Activated T-cell treated with anti-CD3 and anti-CD28 coated beads for 48 hours (primary cell): Measurements from ENCODE around the gene BLZF1.
"Not testable (repeated sequence)": the region's sequence is repeated elsewhere in the genome, so short reads cannot be mapped to it uniquely, and the experiment has no call there.

Experiments used
- DNase-seq: peaks from one replicate; pipeline ENCODE4 v3.0.0-alpha.2; 2020; ENCODE audit warnings: low read depth

The BLZF1 gene

GRCh38 chr1:169361281-169361680 lies 6.7 kb upstream of the BLZF1 start:
- DNase-seq = no peak

- no peak for DNase-seq
These were observed 4.8 kb upstream of the BLZF1 start for GRCh38 chr1:169363046-169363730.

GRCh38 chr1:169364948-169365347 lies 3.0 kb upstream of the BLZF1 start:
- no peak for DNase-seq

DNA sequence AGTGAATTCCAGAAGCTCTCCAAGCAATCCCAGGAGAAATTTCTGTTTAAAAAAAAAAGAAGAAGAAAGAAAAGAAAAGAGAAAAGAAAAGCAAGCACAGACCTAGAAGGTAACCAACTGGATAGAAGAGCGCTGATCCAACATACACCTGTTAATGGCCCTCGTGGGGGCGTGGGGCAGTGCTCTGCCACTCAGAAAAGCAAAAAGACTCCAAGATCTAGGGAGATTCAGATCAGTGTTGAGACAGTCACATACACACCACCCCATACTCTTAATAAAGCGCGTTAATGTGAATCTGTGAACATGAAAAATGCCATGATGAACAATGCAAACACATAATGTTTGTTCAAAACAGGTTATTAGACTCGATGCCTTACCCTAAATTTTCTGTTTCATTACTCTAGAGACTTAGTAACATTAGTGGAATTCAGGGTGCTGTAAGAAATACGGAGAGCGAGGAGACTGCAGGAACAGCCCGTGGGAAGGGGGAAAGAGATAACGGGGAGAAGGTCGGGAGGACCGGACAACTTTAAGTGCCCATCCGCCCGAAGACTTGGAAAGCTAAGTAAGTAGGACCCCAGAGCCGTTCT lies 804 bp upstream of the BLZF1 start:
- no peak for DNase-seq

GRCh38 chr1:169368406-169368769 lies 393 bp downstream of the BLZF1 start:
- DNase-seq = no peak

- DNase-seq = no peak
These were observed 3.4 kb downstream of the BLZF1 start for GRCh38 chr1:169371404-169371803.

DNA sequence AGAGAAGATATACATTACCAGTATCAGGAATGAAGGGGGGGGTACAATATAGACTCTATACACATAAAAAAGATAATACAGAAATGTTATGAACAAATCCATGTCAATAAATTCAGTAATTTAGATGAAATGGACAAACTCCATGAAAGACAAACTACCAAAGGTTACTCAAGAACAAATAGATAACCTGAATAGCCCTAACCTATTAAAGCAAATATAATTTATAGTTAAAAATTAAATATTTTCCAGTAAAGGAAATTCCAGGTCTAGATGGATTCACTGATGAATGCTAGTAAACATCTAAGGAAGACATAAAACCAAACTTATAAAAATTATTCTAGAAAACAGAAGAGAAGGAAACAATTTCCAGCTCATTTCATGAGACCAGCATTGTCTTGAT lies 13.2 kb downstream of the BLZF1 start:
- DNase-seq = no peak

- no peak for DNase-seq
These were observed 15.5 kb downstream of the BLZF1 start for GRCh38 chr1:169383449-169383848.

- no peak for DNase-seq
These were observed 19.4 kb downstream of the BLZF1 start for GRCh38 chr1:169387399-169387798.

DNA sequence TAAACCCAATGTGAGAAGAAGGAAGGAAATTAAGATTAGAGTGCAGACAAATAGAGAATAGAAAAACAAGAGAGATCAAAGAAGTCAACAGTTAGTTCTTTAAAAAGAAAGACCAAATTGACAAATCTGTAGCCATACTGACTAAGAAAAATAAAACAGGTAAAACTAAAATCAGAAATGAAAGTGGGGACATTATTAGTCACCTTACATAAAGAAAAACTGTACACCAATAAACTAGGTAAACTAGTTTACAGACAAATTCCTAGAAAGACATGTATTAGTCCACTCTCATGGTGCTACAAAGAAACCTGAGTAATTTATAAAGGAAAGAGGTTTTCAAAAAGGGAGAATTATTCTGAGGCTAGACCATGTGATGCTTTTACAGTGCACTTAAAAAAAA lies 22.3 kb downstream of the BLZF1 start:
- no peak for DNase-seq

GRCh38 chr1:169392406-169392805 lies 24.4 kb downstream of the BLZF1 start:
- no peak for DNase-seq

DNA sequence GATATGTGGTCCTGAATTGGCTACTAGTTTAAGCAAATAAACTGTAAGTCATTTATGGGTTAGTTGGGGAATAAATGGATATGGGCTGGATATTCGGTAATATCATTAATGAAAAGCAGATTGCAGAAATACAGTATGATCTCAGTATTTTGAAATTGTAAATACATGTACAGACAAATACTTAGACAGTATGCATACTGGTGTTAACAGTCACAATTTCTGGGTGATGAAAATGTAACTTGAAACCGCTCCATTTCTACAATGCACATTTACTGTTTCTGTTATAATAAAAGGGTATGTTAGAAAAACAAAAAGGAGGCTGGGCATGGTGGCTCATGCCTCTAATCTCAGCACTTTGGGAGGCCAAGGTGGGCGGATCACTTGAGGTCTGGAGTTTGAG lies 28.0 kb downstream of the BLZF1 start:
- DNase-seq = no peak

GRCh38 chr1:169402578-169402977 lies 34.6 kb downstream of the BLZF1 start:
- not testable (repeated sequence) for DNase-seq

DNA sequence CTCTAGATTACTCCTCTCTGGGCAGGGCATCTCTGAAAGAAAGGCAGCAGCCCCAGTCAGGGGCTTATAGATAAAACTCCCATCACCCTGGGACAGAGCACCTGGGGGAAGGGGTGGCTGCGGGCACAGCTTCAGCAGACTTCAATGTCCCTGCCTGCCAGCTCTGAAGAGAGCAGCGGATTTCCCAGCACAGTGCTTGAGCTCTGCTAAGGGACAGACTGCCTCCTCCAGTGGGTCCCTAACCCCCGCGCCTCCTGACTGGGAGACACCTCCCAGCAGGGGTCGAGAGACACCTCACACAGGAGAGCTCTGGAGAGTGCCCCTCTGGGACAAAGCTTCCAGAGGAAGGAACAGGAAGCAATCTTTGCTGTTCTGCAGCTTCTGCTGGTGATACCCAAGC lies 40.3 kb downstream of the BLZF1 start:
- DNase-seq = not testable (repeated sequence)

GRCh38 chr1:169414952-169415351 lies 47.0 kb downstream of the BLZF1 start:
- no peak for DNase-seq

- no peak for DNase-seq
These were observed 53.3 kb downstream of the BLZF1 start for GRCh38 chr1:169421309-169421708.

- DNase-seq = no peak
These were observed 58.2 kb downstream of the BLZF1 start for GRCh38 chr1:169426174-169426705.

DNA sequence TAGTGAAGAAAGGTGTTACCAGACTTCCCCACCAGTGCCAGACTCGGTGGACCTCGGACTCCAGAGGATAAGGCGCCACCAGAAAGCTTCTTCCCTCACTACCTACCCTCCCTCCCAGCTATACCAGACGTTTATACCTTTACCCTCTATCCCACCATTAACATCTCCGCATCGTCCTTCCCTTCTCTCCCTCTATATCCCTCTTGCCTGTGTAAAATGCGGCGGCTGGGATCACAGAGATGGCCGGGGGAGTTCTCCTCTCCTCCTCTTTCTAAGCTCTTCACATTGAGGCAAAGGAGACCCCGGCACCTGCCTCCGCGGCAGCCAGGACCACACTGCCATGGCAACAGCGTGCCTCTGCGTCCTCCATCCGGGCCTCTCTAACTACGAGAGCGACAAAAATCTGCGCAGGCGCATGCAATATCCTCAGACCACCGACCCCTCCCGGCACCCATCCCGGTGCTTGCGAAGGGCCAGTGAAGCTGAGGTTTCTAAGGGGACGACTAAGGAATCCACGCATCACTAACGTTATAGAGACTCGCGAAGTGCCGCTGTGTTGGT lies 59.2 kb downstream of the BLZF1 start, which contains the start of gene CCDC181:
CCDC181 (minus strand) TSS at position 394 of the 561 bp plus-strand sequence. CDS start 2,547 bp downstream, outside the sequence.
- DNase-seq = peak; percentile 45
